ENCODE data around the gene NSRP1. TPM values are rescaled to one million over a fixed set of nuclear protein-coding genes. Genes with fewer than 3 reads are reported as not detected.

Gene NSRP1
- total and polyA plus RNA-seq, 2 of the 13 experiments (the other 11 are each of a cell fraction or from before 2014, with no cell fraction given) = 7.0 to 14.3 TPM

DNA sequence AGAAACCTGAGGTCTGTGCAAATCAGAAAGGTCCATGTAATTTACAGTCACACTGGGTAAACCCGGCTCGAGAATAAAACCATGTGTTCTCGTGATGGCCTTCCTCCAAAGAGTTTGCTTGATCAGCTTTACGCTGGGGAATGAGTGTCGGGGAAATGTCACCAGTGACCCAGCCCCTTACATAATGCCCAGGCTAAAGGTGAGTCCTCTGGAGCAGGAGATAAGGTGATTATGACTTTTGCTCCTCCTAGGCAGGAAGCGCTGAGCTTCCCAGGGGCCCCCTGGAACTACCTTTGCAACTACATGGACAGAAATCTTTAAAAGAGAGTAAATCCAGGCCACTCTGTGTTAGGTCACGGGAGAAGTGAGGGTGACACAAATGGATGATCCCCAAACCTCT, 103.2 kb downstream of the NSRP1 start (continued):
- TF ChIP-seq, protein P1, sequence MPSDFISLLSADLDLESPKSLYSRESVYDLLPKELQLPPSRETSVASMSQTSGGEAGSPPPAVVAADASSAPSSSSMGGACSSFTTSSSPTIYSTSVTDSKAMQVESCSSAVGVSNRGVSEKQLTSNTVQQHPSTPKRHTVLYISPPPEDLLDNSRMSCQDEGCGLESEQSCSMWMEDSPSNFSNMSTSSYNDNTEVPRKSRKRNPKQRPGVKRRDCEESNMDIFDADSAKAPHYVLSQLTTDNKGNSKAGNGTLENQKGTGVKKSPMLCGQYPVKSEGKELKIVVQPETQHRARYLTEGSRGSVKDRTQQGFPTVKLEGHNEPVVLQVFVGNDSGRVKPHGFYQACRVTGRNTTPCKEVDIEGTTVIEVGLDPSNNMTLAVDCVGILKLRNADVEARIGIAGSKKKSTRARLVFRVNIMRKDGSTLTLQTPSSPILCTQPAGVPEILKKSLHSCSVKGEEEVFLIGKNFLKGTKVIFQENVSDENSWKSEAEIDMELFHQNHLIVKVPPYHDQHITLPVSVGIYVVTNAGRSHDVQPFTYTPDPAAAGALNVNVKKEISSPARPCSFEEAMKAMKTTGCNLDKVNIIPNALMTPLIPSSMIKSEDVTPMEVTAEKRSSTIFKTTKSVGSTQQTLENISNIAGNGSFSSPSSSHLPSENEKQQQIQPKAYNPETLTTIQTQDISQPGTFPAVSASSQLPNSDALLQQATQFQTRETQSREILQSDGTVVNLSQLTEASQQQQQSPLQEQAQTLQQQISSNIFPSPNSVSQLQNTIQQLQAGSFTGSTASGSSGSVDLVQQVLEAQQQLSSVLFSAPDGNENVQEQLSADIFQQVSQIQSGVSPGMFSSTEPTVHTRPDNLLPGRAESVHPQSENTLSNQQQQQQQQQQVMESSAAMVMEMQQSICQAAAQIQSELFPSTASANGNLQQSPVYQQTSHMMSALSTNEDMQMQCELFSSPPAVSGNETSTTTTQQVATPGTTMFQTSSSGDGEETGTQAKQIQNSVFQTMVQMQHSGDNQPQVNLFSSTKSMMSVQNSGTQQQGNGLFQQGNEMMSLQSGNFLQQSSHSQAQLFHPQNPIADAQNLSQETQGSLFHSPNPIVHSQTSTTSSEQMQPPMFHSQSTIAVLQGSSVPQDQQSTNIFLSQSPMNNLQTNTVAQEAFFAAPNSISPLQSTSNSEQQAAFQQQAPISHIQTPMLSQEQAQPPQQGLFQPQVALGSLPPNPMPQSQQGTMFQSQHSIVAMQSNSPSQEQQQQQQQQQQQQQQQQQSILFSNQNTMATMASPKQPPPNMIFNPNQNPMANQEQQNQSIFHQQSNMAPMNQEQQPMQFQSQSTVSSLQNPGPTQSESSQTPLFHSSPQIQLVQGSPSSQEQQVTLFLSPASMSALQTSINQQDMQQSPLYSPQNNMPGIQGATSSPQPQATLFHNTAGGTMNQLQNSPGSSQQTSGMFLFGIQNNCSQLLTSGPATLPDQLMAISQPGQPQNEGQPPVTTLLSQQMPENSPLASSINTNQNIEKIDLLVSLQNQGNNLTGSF (CRISPR knock-in tag; IDR thresholded peaks at IDR 0.05) = no peak
- 0 out of 2 replicates have a peak, but pooled peaks have one; percentile 11 for TF ChIP-seq ZSCAN12 (CRISPR knock-in tag; IDR thresholded peaks at IDR 0.05)
- TF ChIP-seq ZNF383 (CRISPR knock-in tag; IDR thresholded peaks at IDR 0.05; ENCODE audit: borderline replicate concordance) = no peak
- TF ChIP-seq, protein P2, sequence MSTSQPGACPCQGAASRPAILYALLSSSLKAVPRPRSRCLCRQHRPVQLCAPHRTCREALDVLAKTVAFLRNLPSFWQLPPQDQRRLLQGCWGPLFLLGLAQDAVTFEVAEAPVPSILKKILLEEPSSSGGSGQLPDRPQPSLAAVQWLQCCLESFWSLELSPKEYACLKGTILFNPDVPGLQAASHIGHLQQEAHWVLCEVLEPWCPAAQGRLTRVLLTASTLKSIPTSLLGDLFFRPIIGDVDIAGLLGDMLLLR (CRISPR knock-in tag; IDR thresholded peaks at IDR 0.05) = no peak
- no peak for TF ChIP-seq ZNF547 (CRISPR knock-in tag; IDR thresholded peaks at IDR 0.05)
- TF ChIP-seq ZFX (CRISPR knock-in tag; IDR thresholded peaks at IDR 0.05; ENCODE audit: low read depth) = 0 out of 2 replicates have a peak, but pooled peaks have one; percentile 17
- no peak; the same call in 1 of the 2 replicates for TF ChIP-seq ZMYM4 (CRISPR knock-in tag; IDR thresholded peaks at IDR 0.05)
- TF ChIP-seq ZBTB7A (CRISPR knock-in tag; IDR thresholded peaks at IDR 0.05) = no peak
- no peak for TF ChIP-seq RFXAP (CRISPR knock-in tag; IDR thresholded peaks at IDR 0.05; ENCODE audit: borderline replicate concordance)
- 0 out of 2 replicates have a peak, but pooled peaks have one; percentile 28 for TF ChIP-seq NR2F2 (IDR thresholded peaks at IDR 0.05; ENCODE audit: borderline replicate concordance, low read depth)
- no peak for TF ChIP-seq ZNF263 (CRISPR knock-in tag; IDR thresholded peaks at IDR 0.05)
- TF ChIP-seq SOX5 (CRISPR knock-in tag; IDR thresholded peaks at IDR 0.05; ENCODE audit: borderline replicate concordance) = no peak
- TF ChIP-seq, protein P3, sequence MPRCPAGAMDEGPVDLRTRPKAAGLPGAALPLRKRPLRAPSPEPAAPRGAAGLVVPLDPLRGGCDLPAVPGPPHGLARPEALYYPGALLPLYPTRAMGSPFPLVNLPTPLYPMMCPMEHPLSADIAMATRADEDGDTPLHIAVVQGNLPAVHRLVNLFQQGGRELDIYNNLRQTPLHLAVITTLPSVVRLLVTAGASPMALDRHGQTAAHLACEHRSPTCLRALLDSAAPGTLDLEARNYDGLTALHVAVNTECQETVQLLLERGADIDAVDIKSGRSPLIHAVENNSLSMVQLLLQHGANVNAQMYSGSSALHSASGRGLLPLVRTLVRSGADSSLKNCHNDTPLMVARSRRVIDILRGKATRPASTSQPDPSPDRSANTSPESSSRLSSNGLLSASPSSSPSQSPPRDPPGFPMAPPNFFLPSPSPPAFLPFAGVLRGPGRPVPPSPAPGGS (CRISPR knock-in tag; IDR thresholded peaks at IDR 0.05) = 0 out of 2 replicates have a peak, but pooled peaks have one; percentile 32
- TF ChIP-seq CHD4 (IDR thresholded peaks at IDR 0.05; ENCODE audit: borderline replicate concordance, low read length) = no peak
- no peak for TF ChIP-seq ZNF605 (CRISPR knock-in tag; IDR thresholded peaks at IDR 0.05)
- peak; percentile 30; the same call in 1 of the 2 replicates for TF ChIP-seq MED1 (CRISPR knock-in tag; IDR thresholded peaks at IDR 0.05)
- TF ChIP-seq NPAS2 (CRISPR knock-in tag; IDR thresholded peaks at IDR 0.05; ENCODE audit: borderline replicate concordance) = no peak
- TF ChIP-seq MXD4 (CRISPR knock-in tag; IDR thresholded peaks at IDR 0.05) = 0 out of 2 replicates have a peak, but pooled peaks have one; percentile 36
- no peak for TF ChIP-seq ZNF672 (CRISPR knock-in tag; IDR thresholded peaks at IDR 0.05)
- TF ChIP-seq STAG1 (CRISPR knock-in tag; IDR thresholded peaks at IDR 0.05) = no peak
- TF ChIP-seq NONO (IDR thresholded peaks at IDR 0.05) = no peak
- no peak for TF ChIP-seq NONO (CRISPR knock-in tag; conservative IDR thresholded peaks at IDR 0.05)
- TF ChIP-seq RXRB (CRISPR knock-in tag; IDR thresholded peaks at IDR 0.05; ENCODE audit: borderline replicate concordance) = peak; percentile 78; the same call in 1 of the 2 replicates

All from HepG2 (cell line).